ENCODE results near the gene P3R3URF. TPM values are rescaled to one million over a fixed set of nuclear protein-coding genes. Genes with fewer than 3 reads are reported as not detected.

P3R3URF gene
- total and polyA plus RNA-seq, 2 donors (not counting 3 experiments of a cell fraction or from before 2014, with no cell fraction given), result not detected

DNA sequence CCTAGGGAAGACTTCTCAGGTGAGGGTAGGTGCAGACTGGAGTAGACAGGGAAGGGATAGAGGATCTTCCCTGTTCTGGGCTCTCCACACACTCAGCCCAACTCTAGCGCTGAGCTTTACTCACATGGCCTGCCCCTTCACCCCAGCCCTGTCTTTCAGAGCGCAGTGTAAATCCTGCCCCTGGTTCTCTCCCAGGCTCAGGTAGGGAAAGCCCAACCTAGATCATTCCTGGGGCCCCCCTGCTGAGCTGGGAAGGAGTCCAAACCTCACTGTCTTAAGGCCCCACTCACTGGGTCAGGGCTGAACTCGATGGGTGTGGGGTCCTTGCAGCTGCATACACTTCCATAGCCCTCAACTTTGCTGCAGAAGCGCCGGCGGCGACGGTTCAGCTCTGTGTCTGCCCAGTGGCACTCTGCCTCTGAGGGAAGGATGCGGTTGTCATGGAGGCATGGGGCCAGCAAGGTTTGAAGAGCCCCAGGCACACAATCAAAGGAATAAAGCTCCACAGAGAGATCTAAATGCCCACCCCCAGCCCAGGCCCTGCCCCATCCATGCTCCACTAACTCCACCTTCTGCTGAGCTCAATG is 17.8 kb upstream of the P3R3URF start:
- intact Hi-C loops (cut with micrococcal nuclease), result no loop called here
- no peaks in the 10 kb centered on the region for H4K20me1 ChIP-seq (replicated peaks; ENCODE audit: control insufficient read depth, extremely low read depth, insufficient read depth, low read length)
- ChIA-PET POLR2A (no interaction called here), CTCF (interaction anchor here (6.4 kb wide), 1 partner anchor 30 kb away, joined by 35 read pairs; no protein-coding TSS in a partner anchor)
- H3K9me1 ChIP-seq (replicated peaks; ENCODE audit: control insufficient read depth, extremely low read depth, insufficient read depth, low read length), result no peaks in the 10 kb centered on the region
- TF ChIP-seq MYC (IDR thresholded peaks at IDR 0.05; ENCODE audit: low read depth, low read length), result no peak
- no peak for TF ChIP-seq GATA2 (IDR thresholded peaks at IDR 0.05; ENCODE audit: insufficient read depth, insufficient read length, low read depth, low read length)
- TF ChIP-seq, protein P1, sequence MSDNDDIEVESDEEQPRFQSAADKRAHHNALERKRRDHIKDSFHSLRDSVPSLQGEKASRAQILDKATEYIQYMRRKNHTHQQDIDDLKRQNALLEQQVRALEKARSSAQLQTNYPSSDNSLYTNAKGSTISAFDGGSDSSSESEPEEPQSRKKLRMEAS (IDR thresholded peaks at IDR 0.05; ENCODE audit: insufficient read depth, insufficient read length), result no peak
- no peak overlapping the region for H3K27ac ChIP-seq (ENCODE audit: insufficient read depth, low read depth, low read length)
- dilution Hi-C loops (cut with MboI; ENCODE audit: extremely low pct_ligation_motif_present, low sequenced_read_pairs), result loop anchor here (25.0 kb wide), 1 partner anchor 157 kb away; no protein-coding TSS in a partner anchor
- H3K4me3 ChIP-seq (replicated peaks in 1 of 3; ENCODE audit: insufficient read depth in 1 of 3, low read depth in 1 of 3, low read length in 3 of 3), result no peak overlapping the region
- DNase-seq (ENCODE audit: low read depth, low spot score), result no peak
- H3K9ac ChIP-seq (replicated peaks; ENCODE audit: extremely low read depth, insufficient read depth, low read length), result no peak overlapping the region
- no peak for FAIRE-seq
- no peaks in the 10 kb centered on the region for H3K9me3 ChIP-seq (replicated peaks; ENCODE audit: control insufficient read depth, insufficient read depth, low read length)
- H2AFZ ChIP-seq (ENCODE audit: low read depth, low read length), result no peak overlapping the region
- H3K36me3 ChIP-seq (ENCODE audit: control insufficient read depth in 2 of 2, extremely low read depth in 1 of 2, insufficient read depth in 2 of 2, low read length in 2 of 2), result peaks cover 0 to 26% of the 10 kb centered on the region in 2 experiments
- peaks cover 8% of the 10 kb centered on the region for H3K4me1 ChIP-seq (ENCODE audit: control insufficient read depth, extremely low read depth, insufficient read depth, low read length)
- H3K27me3 ChIP-seq (ENCODE audit: control insufficient read depth in 2 of 2, insufficient read depth in 2 of 2, low read length in 2 of 2), result no peaks in the 10 kb centered on the region
- H3K79me2 ChIP-seq (ENCODE audit: control insufficient read depth, insufficient read depth, low read length), result no peaks in the 10 kb centered on the region
- BruUV-seq (replicated peaks), result no TSS peak
- no peak overlapping the region for H3K4me2 ChIP-seq (ENCODE audit: insufficient read depth, low read length)

DNA sequence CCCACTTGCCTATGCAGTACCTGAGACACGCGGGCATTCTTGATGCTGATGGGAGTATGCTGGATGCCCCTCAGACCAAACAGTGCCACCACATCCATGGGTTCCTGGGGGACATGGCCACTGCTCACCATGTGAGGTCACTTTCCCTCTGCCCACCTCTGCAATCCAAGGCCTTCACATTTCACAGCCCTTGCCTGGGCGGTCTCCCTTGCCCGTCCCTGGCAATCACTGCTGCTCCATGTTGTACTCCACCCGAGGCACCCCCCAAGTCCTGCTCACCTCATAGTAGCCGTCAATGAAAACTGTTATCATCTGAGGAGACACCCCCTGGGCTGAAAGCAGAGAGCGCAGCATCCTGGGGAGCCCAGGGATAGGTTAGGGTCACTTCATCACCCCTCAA is 17.0 kb upstream of the P3R3URF start:
- no peak overlapping the region for H2AFZ ChIP-seq (ENCODE audit: low read depth, low read length)
- TF ChIP-seq FOS (IDR thresholded peaks at IDR 0.05; ENCODE audit: borderline replicate concordance, insufficient read depth, low read length), result no peak
- TF ChIP-seq, protein P1 (IDR thresholded peaks at IDR 0.05; ENCODE audit: insufficient read depth, insufficient read length), result no peak
- TF ChIP-seq JUN (IDR thresholded peaks at IDR 0.05; ENCODE audit: borderline replicate concordance, insufficient read depth, insufficient read length, low read depth), result no peak
- no peak for TF ChIP-seq POLR2A (IDR thresholded peaks at IDR 0.05; ENCODE audit: low read depth, low read length)
- TF ChIP-seq, protein P2, sequence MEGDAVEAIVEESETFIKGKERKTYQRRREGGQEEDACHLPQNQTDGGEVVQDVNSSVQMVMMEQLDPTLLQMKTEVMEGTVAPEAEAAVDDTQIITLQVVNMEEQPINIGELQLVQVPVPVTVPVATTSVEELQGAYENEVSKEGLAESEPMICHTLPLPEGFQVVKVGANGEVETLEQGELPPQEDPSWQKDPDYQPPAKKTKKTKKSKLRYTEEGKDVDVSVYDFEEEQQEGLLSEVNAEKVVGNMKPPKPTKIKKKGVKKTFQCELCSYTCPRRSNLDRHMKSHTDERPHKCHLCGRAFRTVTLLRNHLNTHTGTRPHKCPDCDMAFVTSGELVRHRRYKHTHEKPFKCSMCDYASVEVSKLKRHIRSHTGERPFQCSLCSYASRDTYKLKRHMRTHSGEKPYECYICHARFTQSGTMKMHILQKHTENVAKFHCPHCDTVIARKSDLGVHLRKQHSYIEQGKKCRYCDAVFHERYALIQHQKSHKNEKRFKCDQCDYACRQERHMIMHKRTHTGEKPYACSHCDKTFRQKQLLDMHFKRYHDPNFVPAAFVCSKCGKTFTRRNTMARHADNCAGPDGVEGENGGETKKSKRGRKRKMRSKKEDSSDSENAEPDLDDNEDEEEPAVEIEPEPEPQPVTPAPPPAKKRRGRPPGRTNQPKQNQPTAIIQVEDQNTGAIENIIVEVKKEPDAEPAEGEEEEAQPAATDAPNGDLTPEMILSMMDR (IDR thresholded peaks at IDR 0.05; ENCODE audit: extremely low read depth in 1 of 2, insufficient read depth in 1 of 2, low read depth in 1 of 2, low read length in 2 of 2), result no peak
- no peak for TF ChIP-seq EZH2 (IDR thresholded peaks at IDR 0.05; ENCODE audit: borderline replicate concordance, low read depth, low read length, severe bottlenecking)
- TF ChIP-seq MYC (IDR thresholded peaks at IDR 0.05; ENCODE audit: low read depth, low read length), result no peak
- TF ChIP-seq POLR2AphosphoS5 (IDR thresholded peaks at IDR 0.05; ENCODE audit: insufficient read depth, low read depth, low read length), result no peak
- POLR2A ChIA-PET, result no interaction called here
- no peaks in the 10 kb centered on the region for H4K20me1 ChIP-seq (replicated peaks; ENCODE audit: control insufficient read depth, extremely low read depth, insufficient read depth, low read length)
- peaks cover 0 to 26% of the 10 kb centered on the region in 2 experiments for H3K36me3 ChIP-seq (ENCODE audit: control insufficient read depth in 2 of 2, extremely low read depth in 1 of 2, insufficient read depth in 2 of 2, low read length in 2 of 2)
- intact Hi-C loops (cut with micrococcal nuclease), result no loop called here
- H3K27ac ChIP-seq (ENCODE audit: insufficient read depth, low read depth, low read length), result no peak overlapping the region
- peaks cover 8% of the 10 kb centered on the region for H3K4me1 ChIP-seq (ENCODE audit: control insufficient read depth, extremely low read depth, insufficient read depth, low read length)
- no TSS peak for BruUV-seq (replicated peaks)
- H3K9me3 ChIP-seq (replicated peaks; ENCODE audit: control insufficient read depth, insufficient read depth, low read length), result no peaks in the 10 kb centered on the region
- CTCF ChIA-PET, result interaction anchor here (0.9 kb wide), 1 partner anchor 31 kb away, joined by 3 read pairs; no protein-coding TSS in a partner anchor
- H3K79me2 ChIP-seq (ENCODE audit: control insufficient read depth, insufficient read depth, low read length), result no peaks in the 10 kb centered on the region
- DNase-seq (ENCODE audit: low read depth, low spot score) (no peak), FAIRE-seq (no peak)
- H3K27me3 ChIP-seq (ENCODE audit: control insufficient read depth in 2 of 2, insufficient read depth in 2 of 2, low read length in 2 of 2), result no peaks in the 10 kb centered on the region
- H3K9ac ChIP-seq (replicated peaks; ENCODE audit: extremely low read depth, insufficient read depth, low read length), result no peak overlapping the region
- H3K4me3 ChIP-seq (replicated peaks in 1 of 3; ENCODE audit: insufficient read depth in 1 of 3, low read depth in 1 of 3, low read length in 3 of 3), result no peak overlapping the region
- no peaks in the 10 kb centered on the region for H3K9me1 ChIP-seq (replicated peaks; ENCODE audit: control insufficient read depth, extremely low read depth, insufficient read depth, low read length)
- H3K4me2 ChIP-seq (ENCODE audit: insufficient read depth, low read length), result no peak overlapping the region
- dilution Hi-C loops (cut with MboI; ENCODE audit: extremely low pct_ligation_motif_present, low sequenced_read_pairs), result loop anchor here (25.0 kb wide), 1 partner anchor 156 kb away; no protein-coding TSS in a partner anchor
